K562 (cell line): Measurements from ENCODE around the gene NET1. TPM values are rescaled to one million over a fixed set of nuclear protein-coding genes. Genes with fewer than 3 reads are reported as not detected.
A peak's percentile ranks its signal among the peaks of the same experiment; 100 is the strongest.

ENCODE experiments used
- ATAC-seq: fragments of 200-7000 bp; cut with Tn5 transposase; 3 replicates; pipeline ENCODE4 v1.9.1; 2020; ENCODE audit warnings: moderate library complexity
- BruUV-seq: library from RNA; stranded (reverse); fragments of 400-500 nt; replicated peaks from 2 replicates; lab custom pipeline; 2021; lab: Mats Ljungman, UMichigan
- CTCF ChIA-PET: fragments of 300-600 bp; formaldehyde crosslinking; extraction: SDS; loops from one replicate; lab custom pipeline; 2021; ENCODE audit warnings: low intra/inter-chr PET ratio; lab: Yijun Ruan, JAX
- POLR2A ChIA-PET: fragments of 300-600, 350-650 bp; sonication (Branson Sonifier 250); formaldehyde crosslinking; extraction: SDS; loops from one replicate; lab custom pipeline; 2021; ENCODE audit warnings: antibody characterized with exemption, inconsistent platforms; lab: Yijun Ruan, JAX
- DNase-seq, 4 experiments: peaks; one replicate each; pipeline versions ENCODE4 v3.0.0 to v3.0.0-alpha.2; 2011 to 2018; ENCODE audit warnings: low spot score in 3 of 4, mixed read lengths in 3 of 4; ENCODE audit errors: extremely low read depth in 1 of 4
- FAIRE-seq: peaks from 2 replicates; lab custom pipeline; 2011; peaks lifted over from hg19 to GRCh38; lab: Jason Lieb, UNC
- H2AFZ ChIP-seq: 2 replicates; pipeline ENCODE4 v1.6.0; 2011; ENCODE audit warnings: low read depth, low read length, control low read depth, inconsistent platforms
- H3K27ac ChIP-seq: fragments of 200-600 bp; 3 replicates; pipeline ENCODE4 v1.8.0; 2011; ENCODE audit warnings: low read depth, mild to moderate bottlenecking, control low read depth, inconsistent platforms, low read length, moderate library complexity, mixed read lengths; ENCODE audit errors: extremely low read depth
- H3K27me3 ChIP-seq, 2 experiments: fragments of 300-600 bp in 1 of 2; 2 replicates in 1 of 2; 3 replicates in 1 of 2; pipeline versions ENCODE4 v1.6.0 to v1.8.0; 2011; ENCODE audit warnings: inconsistent platforms in 2 of 2, low read length in 2 of 2, mild to moderate bottlenecking in 1 of 2, mixed read lengths in 1 of 2, moderate library complexity in 1 of 2; ENCODE audit not compliant: control insufficient read depth in 2 of 2, insufficient read depth in 2 of 2
- H3K36me3 ChIP-seq: fragments of 300-600 bp; 3 replicates; pipeline ENCODE4 v1.8.0; 2011; ENCODE audit warnings: mild to moderate bottlenecking, low read length, inconsistent platforms; ENCODE audit not compliant: control insufficient read depth, insufficient read depth
- H3K4me1 ChIP-seq, 2 experiments: fragments of 200-600 bp in 1 of 2; replicated peaks in 1 of 2; 2 replicates in 1 of 2; 3 replicates in 1 of 2; pipeline versions ENCODE4 v1.5.1 to v1.8.0; 2011; ENCODE audit warnings: inconsistent platforms in 2 of 2, low read length in 2 of 2, mild to moderate bottlenecking in 1 of 2, mixed read lengths in 1 of 2, moderate library complexity in 1 of 2; ENCODE audit not compliant: control insufficient read depth in 2 of 2, insufficient read depth in 2 of 2
- H3K4me2 ChIP-seq: 2 replicates; pipeline ENCODE4 v1.6.1; 2011; ENCODE audit warnings: low read length, control low read depth, inconsistent platforms, mixed read lengths; ENCODE audit not compliant: insufficient read depth
- H3K4me3 ChIP-seq: fragments of 200-600 bp; sonication (generic), shearing (Covaris generic); 2 replicates; pipeline ENCODE4 v1.5.1; 2016; ENCODE audit warnings: control low read depth, inconsistent platforms
- H3K79me2 ChIP-seq: fragments of 200-600 bp; 3 replicates; pipeline ENCODE4 v1.8.0; 2011; ENCODE audit warnings: low read length, inconsistent platforms; ENCODE audit not compliant: control insufficient read depth, insufficient read depth
- H3K9ac ChIP-seq, 2 experiments: 2 replicates each; pipeline versions ENCODE4 v1.6.0 to v1.6.1; 2011; ENCODE audit warnings: low read depth in 2 of 2, low read length in 2 of 2, control low read depth in 1 of 2, inconsistent platforms in 1 of 2, mild to moderate bottlenecking in 1 of 2, mixed read lengths in 1 of 2; ENCODE audit not compliant: insufficient read depth in 1 of 2
- H3K9me1 ChIP-seq: one replicate; pipeline ENCODE4 v1.6.0; 2011; ENCODE audit warnings: inconsistent platforms, mild to moderate bottlenecking, low read length, moderate library complexity; ENCODE audit not compliant: control insufficient read depth, insufficient read depth
- H3K9me3 ChIP-seq: replicated peaks from 2 replicates; pipeline ENCODE4 v1.5.1; 2011; ENCODE audit warnings: low read depth, low read length, inconsistent platforms; ENCODE audit not compliant: control insufficient read depth, insufficient read depth
- H4K20me1 ChIP-seq: replicated peaks from 2 replicates; pipeline ENCODE4 v1.6.1; 2011; ENCODE audit warnings: low read length, inconsistent platforms, mixed read lengths; ENCODE audit not compliant: control insufficient read depth, insufficient read depth
- ATF3 ChIP-seq, 2 experiments: fragments of 450-650 bp in 1 of 2; sonication (generic) in 1 of 2; formaldehyde crosslinking in 1 of 2; IDR thresholded peaks in 1 of 2; conservative IDR thresholded peaks in 1 of 2; 2 replicates each; pipeline versions ENCODE4 v1.6.1 to v1.8.1; 2016 to 2023; ENCODE audit warnings: mild to moderate bottlenecking in 2 of 2, moderate library complexity in 2 of 2, inconsistent platforms in 1 of 2, missing genetic modification reagents in 1 of 2
- DPF2 ChIP-seq: fragments of 450-650 bp; IDR thresholded peaks from 2 replicates; pipeline ENCODE4 v1.6.1; 2016
- MTA3 ChIP-seq: fragments of 450-650 bp; formaldehyde crosslinking; IDR thresholded peaks from 2 replicates; pipeline ENCODE4 v1.6.1; 2017; ENCODE audit warnings: mild to moderate bottlenecking, borderline replicate concordance
- PRDM10 ChIP-seq: fragments of 450-650 bp; IDR thresholded peaks from 2 replicates; pipeline ENCODE4 v1.6.1; 2018; ENCODE audit not compliant: partially characterized antibody
- ZC3H11A ChIP-seq: IDR thresholded peaks from 2 replicates; pipeline ENCODE4 v1.6.1; 2012; ENCODE audit warnings: low read depth, low read length, improper control_type of control experiment
- ZC3H8 ChIP-seq: fragments of 450-650 bp; IDR thresholded peaks from 2 replicates; pipeline ENCODE4 v1.6.1; 2017
- WGBS: fragments of 100-300 bp; shearing (Covaris generic); methylation state at CpG from one replicate; pipeline ENCODE4 v1.1.6; 2016; ENCODE audit warnings: low coverage, mixed read lengths; ENCODE audit not compliant: insufficient coverage; ENCODE audit errors: missing lambda C conversion rate; 5-methylcytosine and 5-hydroxymethylcytosine counted together
- in situ Hi-C: fragments of 300-500 bp; cut with MboI; formaldehyde crosslinking; loops from 4 replicates; pipeline ENCODE4 v1.15.0; 2018; ENCODE audit warnings: inconsistent platforms, mixed read lengths
- intact Hi-C: fragments of 100-400 bp; cut with micrococcal nuclease; formaldehyde crosslinking; loops from 2 replicates; pipeline ENCODE4 v1.14.2; 2022
- polyA plus RNA-seq, 8 experiments: library from polyadenylated mRNA; depleted of rRNA in 4 of 8; stranded (reverse) in 5 of 8; unstranded in 3 of 8; fragments of >200 nt; fragmentation: Nextera tagmentation in 2 of 8; fragmentation: Illumina TruSeq in 1 of 8; extraction: Ambion mirVana in 2 of 8; extraction: Trizol in 1 of 8; gene quantifications; 2 replicates each; pipeline versions ENCODE4 v1.2.1 to v1.2.3, GENCODE V29; 2011 to 2014; ENCODE audit warnings: inconsistent platforms in 1 of 8, missing spikeins in 1 of 8
- total RNA-seq, 7 experiments: library from RNA; depleted of rRNA in 6 of 7; stranded (reverse); fragments of >200 nt in 6 of 7; fragmentation: Illumina TruSeq in 2 of 7; extraction: Trizol in 2 of 7; gene quantifications; 2 replicates each; pipeline versions ENCODE4 v1.2.1 to v1.2.3, GENCODE V29; 2011 to 2021; ENCODE audit warnings: low replicate concordance in 1 of 7

Gene NET1
- total and polyA plus RNA-seq, 9 of the 15 experiments (the other 6 are each of a cell fraction or from before 2014, with no cell fraction given) = 47.4 to 258 (median 106) TPM

GRCh38 chr10:5506246-5506645, 93.9 kb downstream of the NET1 start:
- H3K79me2 ChIP-seq = no peaks in the 10 kb centered on the region
- no peaks in the 10 kb centered on the region; the same call in 1 of the 2 replicates for H4K20me1 ChIP-seq
- BruUV-seq = no TSS peak
- no peak overlapping the region for H3K4me3 ChIP-seq
- in situ Hi-C loops = no loop called here
- 31% methylated on average over 2 of the region's 2 CpGs for WGBS
- no peak overlapping the region for H2AFZ ChIP-seq
- H3K9me1 ChIP-seq = no peaks in the 10 kb centered on the region
- peaks cover 15 to 37% of the 10 kb centered on the region in 2 experiments for H3K4me1 ChIP-seq
- FAIRE-seq = no peak
- no peak for ATAC-seq
- TF ChIP-seq ATF3 (IDR thresholded peaks at IDR 0.05) = no peak
- TF ChIP-seq ATF3 (CRISPR knock-in tag; conservative IDR thresholded peaks at IDR 0.05) = no peak
- TF ChIP-seq ZC3H11A = no peak
- TF ChIP-seq ZC3H8 = no peak
- peak; percentile 44 for TF ChIP-seq PRDM10
- TF ChIP-seq MTA3 = no peak
- no peak for TF ChIP-seq DPF2
- TF ChIP-seq, all 486 proteins: peak for 1
- no peaks in the 10 kb centered on the region for H3K36me3 ChIP-seq
- peaks cover 0 to 14% of the 10 kb centered on the region in 2 experiments; a peak in 3 of 5 replicates for H3K27me3 ChIP-seq
- DNase-seq = no peak
- ChIA-PET CTCF (no interaction called here), POLR2A (interaction anchor here (0.6 to 1.0 kb wide), 3 partner anchors 14 to 230 kb away, joined by 3 to 4 read pairs (median 4); no protein-coding TSS in a partner anchor)
- H3K9ac ChIP-seq = no peak overlapping the region
- no peak overlapping the region for H3K4me2 ChIP-seq
- no peak overlapping the region for H3K27ac ChIP-seq
- no peaks in the 10 kb centered on the region for H3K9me3 ChIP-seq
- intact Hi-C loops = no loop called here
